HepG2 (cell line): ENCODE measurements around the gene OST4. TPM values are rescaled to one million over a fixed set of nuclear protein-coding genes. Genes with fewer than 3 reads are reported as not detected.

Experiments used
- ATAC-seq: fragments of 200-7000 bp; cut with Tn5 transposase; 3 replicates; pipeline ENCODE4 v1.9.1; 2020; ENCODE audit warnings: mild to moderate bottlenecking, moderate library complexity
- BruUV-seq: library from RNA; stranded (reverse); fragments of 400-500 nt; replicated peaks from 2 replicates; lab custom pipeline; 2021; lab: Mats Ljungman, UMichigan
- CTCF ChIA-PET: fragments of 300-600 bp; formaldehyde crosslinking; extraction: SDS; loops from one replicate; lab custom pipeline; 2021; ENCODE audit warnings: low total read pairs, inconsistent platforms, low intra/inter-chr PET ratio; lab: Yijun Ruan, JAX
- POLR2A ChIA-PET: fragments of 350-600 bp; sonication (Branson Sonifier 250); formaldehyde crosslinking; loops from one replicate; lab custom pipeline; 2020; ENCODE audit warnings: antibody characterized with exemption, inconsistent platforms; lab: Yijun Ruan, JAX
- DNase-seq: peaks from one replicate; pipeline ENCODE4 v3.0.0-alpha.2; 2015; ENCODE audit warnings: low spot score
- FAIRE-seq: peaks from 3 replicates; lab custom pipeline; 2011; peaks lifted over from hg19 to GRCh38; lab: Jason Lieb, UNC
- H2AFZ ChIP-seq: one replicate; pipeline ENCODE4 v1.6.1; 2011; ENCODE audit warnings: low read length, inconsistent platforms
- H3K27ac ChIP-seq: fragments of 300-600 bp; 3 replicates; pipeline ENCODE4 v1.8.0; 2011; ENCODE audit warnings: mixed run types, mild to moderate bottlenecking, mixed read lengths, low read length, inconsistent platforms; ENCODE audit not compliant: insufficient read depth; ENCODE audit errors: extremely low read length
- H3K27me3 ChIP-seq, 2 experiments: fragments of 200-600 bp in 1 of 2; 2 replicates in 1 of 2; 3 replicates in 1 of 2; pipeline versions ENCODE4 v1.6.0 to v1.8.0; 2011; ENCODE audit warnings: low read length in 2 of 2, mild to moderate bottlenecking in 2 of 2, moderate library complexity in 2 of 2, inconsistent platforms in 1 of 2; ENCODE audit not compliant: insufficient read depth in 2 of 2, control insufficient read depth in 1 of 2
- H3K36me3 ChIP-seq, 2 experiments: fragments of 200-600 bp in 1 of 2; replicated peaks in 1 of 2; 2 replicates in 1 of 2; 3 replicates in 1 of 2; pipeline versions ENCODE4 v1.5.1 to v1.8.0; 2011; ENCODE audit warnings: low read length in 2 of 2, inconsistent platforms in 1 of 2; ENCODE audit not compliant: insufficient read depth in 2 of 2, control insufficient read depth in 1 of 2
- H3K4me1 ChIP-seq: 2 replicates; pipeline ENCODE4 v1.5.1; 2012; ENCODE audit warnings: low read length, inconsistent platforms; ENCODE audit not compliant: insufficient read depth
- H3K4me2 ChIP-seq: 2 replicates; pipeline ENCODE4 v1.6.0; 2011; ENCODE audit warnings: low read depth, low read length, inconsistent platforms
- H3K4me3 ChIP-seq, 3 experiments: fragments of 200-600 bp in 1 of 3; sonication (generic), shearing (Covaris generic) in 1 of 3; replicated peaks in 1 of 3; 2 replicates each; pipeline ENCODE4 v1.5.1; 2011 to 2016; ENCODE audit warnings: low read length in 3 of 3, inconsistent platforms in 2 of 3, low read depth in 2 of 3, mild to moderate bottlenecking in 2 of 3, control low read depth in 1 of 3, mixed read lengths in 1 of 3; ENCODE audit not compliant: insufficient read depth in 1 of 3
- H3K79me2 ChIP-seq: one replicate; pipeline ENCODE4 v1.6.1; 2011; ENCODE audit warnings: low read length, inconsistent platforms; ENCODE audit not compliant: insufficient read depth
- H3K9ac ChIP-seq: 2 replicates; pipeline ENCODE4 v1.6.0; 2011; ENCODE audit warnings: mild to moderate bottlenecking, low read depth, low read length, inconsistent platforms; ENCODE audit not compliant: insufficient read depth
- H3K9me3 ChIP-seq: 2 replicates; pipeline ENCODE4 v1.5.1; 2012; ENCODE audit warnings: mild to moderate bottlenecking, low read length
- H4K20me1 ChIP-seq: 2 replicates; pipeline ENCODE4 v1.6.0; 2011; ENCODE audit warnings: inconsistent platforms, mild to moderate bottlenecking, low read length, moderate library complexity; ENCODE audit not compliant: insufficient read depth
- ARID4A ChIP-seq: sonication (generic); formaldehyde crosslinking; IDR thresholded peaks from 2 replicates; pipeline ENCODE4 v1.5.0; 2020; ENCODE audit warnings: mild to moderate bottlenecking, missing genetic modification reagents, borderline replicate concordance
- HIC2 ChIP-seq: sonication (generic); formaldehyde crosslinking; IDR thresholded peaks from 2 replicates; pipeline ENCODE4 v1.9.0; 2022; ENCODE audit warnings: low read depth, missing genetic modification reagents
- RXRA ChIP-seq: sonication (generic); formaldehyde crosslinking; IDR thresholded peaks from 2 replicates; pipeline ENCODE4 v1.5.1; 2020; ENCODE audit warnings: missing genetic modification reagents
- SOX5 ChIP-seq: IDR thresholded peaks from 2 replicates; pipeline ENCODE4 v1.6.1; 2016; ENCODE audit warnings: borderline replicate concordance
- TCF7 ChIP-seq: sonication (generic); IDR thresholded peaks from 2 replicates; pipeline ENCODE4 v1.6.1; 2016; ENCODE audit warnings: antibody characterized with exemption, low read depth
- WGBS: methylation state at CpG from one replicate; pipeline ENCODE4 v1.1.6; 2017; ENCODE audit warnings: low lambda C conversion rate; 5-methylcytosine and 5-hydroxymethylcytosine counted together
- in situ Hi-C: cut with HindIII; loops from 2 replicates; pipeline ENCODE4 v1.10.0; 2017; ENCODE audit warnings: low pct_unique_long_range_greater_than_20kb; ENCODE audit not compliant: extremely low pct_ligation_motif_present
- intact Hi-C: fragments of 100-400 bp; cut with micrococcal nuclease; formaldehyde crosslinking; loops from one replicate; pipeline ENCODE4 v1.10.0; 2022; ENCODE audit not compliant: unreplicated experiment
- polyA plus RNA-seq, 8 experiments: library from polyadenylated mRNA; depleted of rRNA in 3 of 8; stranded (reverse) in 7 of 8; unstranded in 1 of 8; fragments of >200 nt; fragmentation: Illumina TruSeq in 4 of 8; extraction: Trizol in 4 of 8; gene quantifications; 2 replicates each; pipeline versions ENCODE4 v1.2.1 to v1.2.3, GENCODE V29; 2011 to 2016; ENCODE audit warnings: low read depth in 4 of 8, missing spikeins in 1 of 8, mixed read lengths in 1 of 8; ENCODE audit not compliant: insufficient read depth in 1 of 8
- total RNA-seq, 5 experiments: library from RNA; depleted of rRNA; stranded (reverse); fragments of >200 nt; fragmentation: Illumina TruSeq; extraction: Trizol; gene quantifications; 2 replicates each; pipeline ENCODE4 v1.2.3, GENCODE V29; 2016; ENCODE audit warnings: low read depth in 1 of 5
- TF ChIP-seq, protein P1 (sequence below): sonication (generic); formaldehyde crosslinking; IDR thresholded peaks from 2 replicates; pipeline ENCODE4 v1.5.0; 2020; ENCODE audit warnings: mild to moderate bottlenecking, missing genetic modification reagents

Gene OST4
- total and polyA plus RNA-seq, 2 of the 13 experiments (the other 11 are each of a cell fraction or from before 2014, with no cell fraction given): 498 to 584 TPM

GRCh38 chr2:27096748-27097297 lies 25.4 kb upstream of the OST4 start (continued):
- TF ChIP-seq ARID4A (CRISPR knock-in tag): no peak
- TF ChIP-seq RXRA (CRISPR knock-in tag): no peak

DNA sequence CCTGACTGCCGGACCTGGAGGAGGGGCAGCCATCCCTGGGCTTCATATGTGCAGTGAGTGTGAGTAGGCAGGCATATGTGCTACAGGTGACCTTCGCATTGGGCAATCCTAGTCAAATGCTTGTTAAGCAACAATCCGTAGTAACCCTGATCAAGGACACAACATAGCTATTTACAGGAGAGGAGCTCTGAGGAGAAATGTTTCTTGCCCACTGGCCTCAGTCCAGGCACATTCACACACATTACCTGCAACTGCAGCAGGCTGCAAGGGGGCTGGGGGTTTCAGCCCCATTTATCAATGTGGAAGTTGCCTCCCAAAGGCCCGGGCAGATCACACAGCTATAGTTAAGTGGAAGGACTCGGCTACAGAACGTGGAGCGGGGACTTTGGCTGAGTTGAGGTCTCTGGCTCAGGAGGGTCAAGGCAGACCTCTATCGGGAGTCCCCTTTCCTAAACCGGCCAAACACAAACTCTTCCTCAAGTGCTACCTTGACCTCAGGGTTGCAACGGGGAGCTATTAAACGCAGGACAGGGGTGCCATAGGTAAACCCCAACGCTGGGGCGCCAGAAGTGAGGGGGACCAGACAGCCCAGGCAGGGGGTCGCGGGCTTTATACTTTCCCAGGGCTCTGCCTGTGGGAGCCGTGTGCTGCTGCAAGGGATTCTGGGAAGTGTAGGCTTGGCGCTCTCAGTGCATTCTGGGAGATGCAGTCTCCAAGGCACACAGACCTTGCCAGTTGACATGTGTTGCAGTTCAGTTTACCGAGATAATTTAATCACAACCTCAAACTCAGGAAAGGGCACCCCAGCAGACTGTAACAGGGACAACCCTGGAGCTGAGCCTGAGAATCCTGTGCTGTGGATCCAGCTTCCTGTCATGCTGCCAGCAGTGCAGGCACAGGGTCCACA lies 24.5 kb upstream of the OST4 start:
- ATAC-seq: peak; percentile 64
- TF ChIP-seq, protein P1, sequence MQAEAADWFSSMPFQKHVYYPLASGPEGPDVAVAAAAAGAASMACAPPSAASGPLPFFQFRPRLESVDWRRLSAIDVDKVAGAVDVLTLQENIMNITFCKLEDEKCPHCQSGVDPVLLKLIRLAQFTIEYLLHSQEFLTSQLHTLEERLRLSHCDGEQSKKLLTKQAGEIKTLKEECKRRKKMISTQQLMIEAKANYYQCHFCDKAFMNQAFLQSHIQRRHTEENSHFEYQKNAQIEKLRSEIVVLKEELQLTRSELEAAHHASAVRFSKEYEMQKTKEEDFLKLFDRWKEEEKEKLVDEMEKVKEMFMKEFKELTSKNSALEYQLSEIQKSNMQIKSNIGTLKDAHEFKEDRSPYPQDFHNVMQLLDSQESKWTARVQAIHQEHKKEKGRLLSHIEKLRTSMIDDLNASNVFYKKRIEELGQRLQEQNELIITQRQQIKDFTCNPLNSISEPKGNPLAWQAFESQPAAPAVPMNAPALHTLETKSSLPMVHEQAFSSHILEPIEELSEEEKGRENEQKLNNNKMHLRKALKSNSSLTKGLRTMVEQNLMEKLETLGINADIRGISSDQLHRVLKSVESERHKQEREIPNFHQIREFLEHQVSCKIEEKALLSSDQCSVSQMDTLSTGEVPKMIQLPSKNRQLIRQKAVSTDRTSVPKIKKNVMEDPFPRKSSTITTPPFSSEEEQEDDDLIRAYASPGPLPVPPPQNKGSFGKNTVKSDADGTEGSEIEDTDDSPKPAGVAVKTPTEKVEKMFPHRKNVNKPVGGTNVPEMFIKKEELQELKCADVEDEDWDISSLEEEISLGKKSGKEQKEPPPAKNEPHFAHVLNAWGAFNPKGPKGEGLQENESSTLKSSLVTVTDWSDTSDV: no peak
- TF ChIP-seq SOX5 (CRISPR knock-in tag): peak; percentile 91
- TF ChIP-seq TCF7: peak; percentile 32; the same call in 1 of the 2 replicates
- TF ChIP-seq HIC2: peak; percentile 93; the same call in 1 of the 2 replicates

More for the DNA sequence above, 24.5 kb upstream of the OST4 start:
- H2AFZ ChIP-seq: no peak overlapping the region
- ChIA-PET POLR2A (interaction anchor here (0.6 to 4.5 kb wide), 25 partner anchors 9 to 197 kb away, joined by 3 to 40 read pairs (median 4); partner anchors contain the start of genes ABHD1, AGBL5, EMILIN1 and KHK), CTCF (interaction anchor here (1.6 kb wide), 1 partner anchor 184 kb away, joined by 5 read pairs; no protein-coding TSS in a partner anchor)
- DNase-seq (peak; percentile 97), FAIRE-seq (peak; percentile 95)
- H3K9me3 ChIP-seq: no peaks in the 10 kb centered on the region
- no TSS peak for BruUV-seq
- H4K20me1 ChIP-seq: no peaks in the 10 kb centered on the region
- intact Hi-C loops (loop anchor here (5.0 kb wide), 2 partner anchors 116 to 196 kb away; partner anchors contain the start of genes ATRAID and SLC5A6), in situ Hi-C loops (loop anchor here (5.0 kb wide), 2 partner anchors 101 to 186 kb away; partner anchors contain the start of gene TRIM54)
- H3K79me2 ChIP-seq: peaks cover 25% of the 10 kb centered on the region
- 16% methylated on average over 16 of the region's 18 CpGs for WGBS
- H3K4me1 ChIP-seq: peaks cover 62% of the 10 kb centered on the region
- peaks cover 4 to 42% of the 10 kb centered on the region in 2 experiments for H3K36me3 ChIP-seq
- H3K9ac ChIP-seq: peak overlapping the region; percentile 79
- H3K27ac ChIP-seq: peak overlapping the region; percentile 97
- no peaks in the 10 kb centered on the region for H3K27me3 ChIP-seq
- peak overlapping the region; percentile 33 to 61 (median 35); a peak in 5 of 6 replicates for H3K4me3 ChIP-seq
- H3K4me2 ChIP-seq: peak overlapping the region; percentile 96
